Right lobe of liver (tissue), 4 donors: ENCODE results near the gene STK24.

ENCODE experiments used
- CTCF ChIP-seq, 4 donors: fragments of 200-600 bp in 3 of 4; fragments of 450-650 bp in 1 of 4; IDR thresholded peaks; one replicate each; pipeline versions ENCODE4 v1.5.1 to v1.8.0; 2016 to 2022; ENCODE audit warnings: antibody characterized with exemption in 4 of 4, mild to moderate bottlenecking in 2 of 4
- POLR2A ChIP-seq: fragments of 450-650 bp; IDR thresholded peaks from one replicate; pipeline ENCODE4 v1.6.1; 2017; ENCODE audit warnings: antibody characterized with exemption, mild to moderate bottlenecking
- donor health status: DM: no; HTN: no; CAD: no.
- donor health status: DM: no; HTN: no; CAD: no.
- donor health status: DM: no; HTN: yes; CAD: no.

GRCh38 chr13:98413796-98414195 lies 163.1 kb downstream of the STK24 start:
- TF ChIP-seq CTCF (IDR thresholded peaks at IDR 0.05) (no peak), POLR2A (no peak)
